ENCODE data around the gene SETDB1.

- TF ChIP-seq CTCF (IDR thresholded peaks at IDR 0.05), result no peak
- no peak for TF ChIP-seq POLR2A (IDR thresholded peaks at IDR 0.05)
Measured at GRCh38 chr1:150967936-150968335, 41.8 kb downstream of the SETDB1 start.
